HG03558 (cell line): ENCODE measurements around the gene GRIK5.
"Not testable (repeated sequence)": the region's sequence is repeated elsewhere in the genome, so short reads cannot be mapped to it uniquely, and the experiment has no call there.

Experiments used
- ATAC-seq: cut with Tn5 transposase; IDR thresholded peaks from one replicate; pipeline ENCODE4 v1.9.1; 2021; ENCODE audit warnings: moderate number of reproducible peaks; ENCODE audit not compliant: unreplicated experiment; ENCODE audit errors: extremely low read depth

GRIK5 gene, protein sequence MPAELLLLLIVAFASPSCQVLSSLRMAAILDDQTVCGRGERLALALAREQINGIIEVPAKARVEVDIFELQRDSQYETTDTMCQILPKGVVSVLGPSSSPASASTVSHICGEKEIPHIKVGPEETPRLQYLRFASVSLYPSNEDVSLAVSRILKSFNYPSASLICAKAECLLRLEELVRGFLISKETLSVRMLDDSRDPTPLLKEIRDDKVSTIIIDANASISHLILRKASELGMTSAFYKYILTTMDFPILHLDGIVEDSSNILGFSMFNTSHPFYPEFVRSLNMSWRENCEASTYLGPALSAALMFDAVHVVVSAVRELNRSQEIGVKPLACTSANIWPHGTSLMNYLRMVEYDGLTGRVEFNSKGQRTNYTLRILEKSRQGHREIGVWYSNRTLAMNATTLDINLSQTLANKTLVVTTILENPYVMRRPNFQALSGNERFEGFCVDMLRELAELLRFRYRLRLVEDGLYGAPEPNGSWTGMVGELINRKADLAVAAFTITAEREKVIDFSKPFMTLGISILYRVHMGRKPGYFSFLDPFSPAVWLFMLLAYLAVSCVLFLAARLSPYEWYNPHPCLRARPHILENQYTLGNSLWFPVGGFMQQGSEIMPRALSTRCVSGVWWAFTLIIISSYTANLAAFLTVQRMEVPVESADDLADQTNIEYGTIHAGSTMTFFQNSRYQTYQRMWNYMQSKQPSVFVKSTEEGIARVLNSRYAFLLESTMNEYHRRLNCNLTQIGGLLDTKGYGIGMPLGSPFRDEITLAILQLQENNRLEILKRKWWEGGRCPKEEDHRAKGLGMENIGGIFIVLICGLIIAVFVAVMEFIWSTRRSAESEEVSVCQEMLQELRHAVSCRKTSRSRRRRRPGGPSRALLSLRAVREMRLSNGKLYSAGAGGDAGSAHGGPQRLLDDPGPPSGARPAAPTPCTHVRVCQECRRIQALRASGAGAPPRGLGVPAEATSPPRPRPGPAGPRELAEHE

DNA sequence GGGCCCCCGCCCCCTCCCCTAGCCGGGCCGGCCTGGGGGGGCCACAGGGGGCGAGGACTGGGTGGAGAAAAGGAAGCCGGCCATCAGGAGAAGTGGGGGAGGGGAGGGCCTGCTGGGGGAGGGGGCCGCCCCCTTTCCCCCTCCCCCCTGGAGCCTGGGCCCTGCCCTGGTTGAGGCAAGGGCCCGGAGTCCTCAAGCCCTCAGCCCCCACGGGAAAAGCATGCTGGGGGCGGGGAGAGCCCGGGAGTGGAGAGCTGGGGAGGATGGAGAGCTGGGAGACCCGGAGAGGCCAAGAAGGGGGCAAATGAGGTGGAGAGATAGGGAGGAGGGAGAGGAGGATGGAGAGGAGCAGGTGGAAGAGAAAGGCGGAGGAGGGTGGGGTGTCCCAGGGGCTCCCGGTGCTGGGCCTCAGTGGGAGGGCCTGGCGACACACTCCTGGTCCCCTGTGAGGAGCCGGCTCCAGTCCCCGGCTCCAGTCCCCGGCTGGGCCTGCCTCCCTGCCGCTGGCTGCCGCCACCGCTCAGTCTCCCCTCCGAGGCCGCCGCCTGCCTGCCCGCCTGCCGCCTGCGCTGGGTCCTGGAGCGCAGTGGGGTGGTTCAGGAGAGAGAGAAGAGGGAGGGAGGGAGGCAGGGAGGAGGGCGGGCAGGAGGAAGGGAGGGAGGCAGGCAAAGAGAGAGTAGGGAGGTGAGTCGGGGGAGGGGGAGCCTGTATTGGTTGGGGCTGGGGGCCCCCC, at the start of gene GRIK5:
Gene GRIK5, minus strand, starts transcription at position 588 of the 733 bp plus-strand sequence. CDS start 4,436 bp downstream, outside the sequence.
- no peak for ATAC-seq

DNA sequence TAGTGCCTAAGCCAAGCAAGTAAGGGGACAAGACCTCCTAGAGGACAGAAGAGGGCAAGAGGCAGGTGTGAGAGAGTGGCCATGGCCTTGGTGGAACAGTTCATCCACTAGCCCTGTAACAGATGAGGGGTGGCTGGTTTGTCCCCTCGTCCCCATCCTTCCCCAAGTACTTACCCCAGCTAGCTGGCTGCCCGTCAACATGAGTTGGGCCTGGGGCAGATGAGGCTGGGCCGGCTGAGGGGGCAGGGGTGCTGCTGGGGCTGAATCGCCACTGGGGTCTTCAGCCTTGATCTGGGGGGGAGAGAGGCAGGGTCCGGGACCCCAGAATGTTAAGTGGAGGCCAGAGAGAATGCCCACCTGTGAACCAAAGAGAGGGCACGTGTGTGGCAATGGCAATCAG, 47.1 kb upstream of the GRIK5 start:
- no peak for ATAC-seq

DNA sequence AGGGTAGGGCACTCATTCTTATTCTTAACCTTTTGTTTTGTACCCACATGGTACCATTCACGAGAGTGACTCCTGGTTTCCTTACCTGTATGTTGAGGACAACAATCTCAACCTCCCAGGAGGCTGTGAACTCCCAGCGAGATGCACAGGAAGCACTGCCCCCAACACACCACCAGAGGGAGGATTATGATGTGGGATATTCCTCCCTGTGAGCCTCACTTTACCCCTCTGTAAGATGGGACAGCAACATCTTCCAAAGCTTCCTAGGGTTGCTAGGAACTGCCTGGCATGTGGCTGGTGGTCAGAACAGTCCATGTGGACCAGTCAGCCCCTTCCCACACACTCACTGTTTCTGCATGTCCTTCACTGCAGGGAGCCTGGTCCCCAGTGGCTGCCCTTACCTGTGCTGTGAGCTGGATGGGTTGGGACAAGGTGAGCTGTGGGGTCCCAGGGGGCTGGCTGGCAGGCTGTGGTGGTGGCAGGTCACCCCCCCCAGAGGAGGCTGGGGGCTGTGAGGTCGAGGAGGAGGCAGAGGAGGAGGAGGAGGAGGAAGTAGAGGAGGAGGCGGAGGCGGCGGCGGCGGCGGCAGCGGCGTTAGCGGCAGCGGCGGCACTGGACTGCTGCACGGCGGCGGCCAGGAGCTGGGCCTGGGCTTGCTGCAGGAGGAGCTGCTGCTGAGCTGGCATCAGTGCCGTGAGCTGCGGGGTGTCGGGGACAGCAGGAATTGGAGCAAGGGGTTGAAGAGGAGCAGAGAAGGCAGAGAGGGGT, 46.5 kb upstream of the GRIK5 start:
- ATAC-seq: no peak

- ATAC-seq: no peak
Observed at GRCh38 chr19:42115705-42116104, 45.7 kb upstream of the GRIK5 start.

- ATAC-seq: no peak
Observed at GRCh38 chr19:42115219-42115618, 45.2 kb upstream of the GRIK5 start.

DNA sequence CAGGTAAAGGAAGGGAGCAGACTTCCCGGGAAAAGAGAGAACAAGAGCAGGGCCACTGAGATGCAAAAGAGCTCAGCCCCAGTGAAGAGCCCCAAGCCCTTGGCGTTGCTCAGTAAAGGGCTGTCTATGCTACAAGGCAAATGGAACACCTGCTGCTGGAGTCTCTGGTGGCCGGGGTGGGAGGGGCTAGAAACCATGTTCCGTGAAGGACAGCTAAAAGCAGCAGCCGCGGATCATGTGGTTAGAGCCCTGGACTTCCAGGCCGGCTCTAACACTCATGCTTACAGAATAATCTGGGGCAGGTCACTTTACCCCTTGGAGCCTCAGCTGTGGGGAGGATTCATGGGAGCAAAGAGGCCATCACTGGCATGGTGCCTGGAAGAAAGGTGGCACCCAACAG, 44.4 kb upstream of the GRIK5 start:
- no peak for ATAC-seq

DNA sequence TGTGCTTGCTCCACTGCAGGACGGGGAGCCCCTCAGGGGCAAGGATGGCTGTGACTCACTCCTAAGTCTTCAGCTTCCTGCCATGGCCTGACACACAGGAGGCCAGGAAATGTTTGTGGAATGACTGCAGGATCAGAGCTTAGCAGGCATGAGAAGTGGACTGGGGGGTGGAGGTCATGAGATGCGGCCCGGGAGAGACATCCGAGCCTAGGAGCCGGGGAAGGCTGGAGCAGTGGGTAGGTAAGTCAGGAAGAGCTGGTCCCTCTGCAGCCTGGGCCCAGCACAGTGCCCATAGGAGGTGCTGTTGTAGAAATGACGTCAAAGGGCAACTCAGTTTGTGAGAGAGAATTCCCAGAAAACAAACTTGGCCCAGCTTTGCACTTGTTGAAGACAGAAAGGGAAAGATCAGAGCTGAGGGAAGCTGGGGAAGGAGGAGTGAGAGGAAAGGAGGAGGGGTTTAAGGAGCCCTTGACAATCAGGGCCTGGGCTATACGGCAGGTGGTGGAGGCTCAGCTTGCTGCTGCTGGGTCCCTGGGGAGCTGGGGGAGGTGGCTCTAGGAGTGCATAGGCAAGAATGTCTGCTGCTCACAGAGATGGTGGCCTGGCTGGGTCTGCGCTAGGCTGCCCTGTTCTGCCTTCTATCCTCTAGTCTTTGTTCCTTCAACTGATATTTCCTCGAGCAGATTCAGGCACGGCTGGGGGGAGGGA, 43.8 kb upstream of the GRIK5 start:
- no peak for ATAC-seq

DNA sequence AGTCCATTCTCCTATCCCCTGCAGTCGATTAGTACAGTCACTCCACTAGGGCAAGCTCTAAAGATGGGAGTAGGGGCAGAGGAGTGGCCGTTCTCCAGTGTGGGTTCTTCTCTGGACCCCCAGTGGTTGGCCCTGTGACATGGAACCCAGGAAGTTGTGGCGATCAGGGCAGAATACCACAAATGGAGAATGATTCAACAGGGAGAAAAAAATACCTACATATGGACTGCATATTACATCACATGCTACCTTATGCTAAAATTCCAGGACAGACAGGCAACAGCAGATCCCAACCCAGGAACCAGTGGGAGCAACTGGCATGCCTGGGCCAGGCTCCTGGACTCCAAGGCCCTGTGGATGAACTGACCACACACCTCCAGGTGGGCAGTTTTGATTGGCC, 41.8 kb upstream of the GRIK5 start:
- no peak for ATAC-seq

DNA sequence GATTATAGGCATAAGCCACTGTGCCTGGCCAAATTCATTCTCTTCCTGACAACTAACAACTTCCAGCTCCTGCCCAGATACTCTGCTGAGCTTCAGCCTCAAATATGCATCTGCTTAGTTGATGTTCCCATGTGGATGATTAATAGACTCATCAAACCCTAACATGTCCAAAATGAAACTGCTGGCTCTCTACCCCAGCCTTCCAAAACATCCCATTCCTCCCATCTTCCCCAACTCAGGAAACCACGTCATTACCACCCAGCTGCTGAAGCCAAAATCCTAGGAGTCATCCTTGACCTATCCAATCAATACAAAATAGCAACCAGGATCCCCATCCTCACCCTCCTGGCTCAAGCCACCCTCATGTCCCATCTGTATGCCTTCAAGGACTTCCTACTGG, 41.4 kb upstream of the GRIK5 start:
- no peak for ATAC-seq

DNA sequence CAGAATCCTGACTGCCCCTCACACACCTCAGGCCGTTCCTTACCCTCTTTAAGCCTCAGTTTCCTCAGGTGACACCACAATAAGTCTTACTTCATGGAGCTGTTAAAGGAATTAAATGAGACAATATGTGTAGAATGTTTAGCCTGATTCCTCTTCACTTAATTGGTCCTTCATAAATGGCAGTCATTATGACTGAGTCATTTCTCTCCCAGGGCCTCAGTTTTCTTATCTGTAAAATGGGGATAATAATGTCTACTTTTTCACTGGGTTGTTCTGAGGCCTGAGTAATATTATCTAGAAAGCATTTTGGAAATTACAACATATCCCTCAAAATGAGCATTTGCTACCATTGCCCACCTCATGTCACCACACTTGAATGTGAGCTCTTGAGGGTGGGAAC, 40.7 kb upstream of the GRIK5 start:
- ATAC-seq: no peak

- ATAC-seq: no peak
Observed at GRCh38 chr19:42109896-42110295, 39.9 kb upstream of the GRIK5 start.

- ATAC-seq: no peak
Observed at GRCh38 chr19:42108527-42109389, 38.8 kb upstream of the GRIK5 start.

DNA sequence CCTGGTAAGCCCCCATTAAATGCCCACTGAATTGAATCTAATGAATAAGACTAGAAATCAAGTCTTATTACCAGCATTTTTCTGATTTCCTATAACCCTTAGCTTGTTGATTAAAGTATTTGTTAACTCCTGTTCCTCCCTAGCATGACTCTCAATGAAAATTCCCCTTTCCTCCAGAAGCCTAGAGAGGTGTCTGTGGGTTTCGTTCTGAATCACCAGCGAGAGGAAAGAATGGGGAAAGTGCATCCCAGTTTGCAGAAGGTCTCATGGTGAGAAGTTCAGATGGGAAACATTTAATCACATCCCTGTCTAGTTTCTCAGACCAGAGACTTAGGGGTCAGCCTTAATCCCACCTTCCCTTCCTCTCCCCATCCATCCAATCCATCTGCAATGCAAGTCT, 35.4 kb upstream of the GRIK5 start:
- no peak for ATAC-seq

DNA sequence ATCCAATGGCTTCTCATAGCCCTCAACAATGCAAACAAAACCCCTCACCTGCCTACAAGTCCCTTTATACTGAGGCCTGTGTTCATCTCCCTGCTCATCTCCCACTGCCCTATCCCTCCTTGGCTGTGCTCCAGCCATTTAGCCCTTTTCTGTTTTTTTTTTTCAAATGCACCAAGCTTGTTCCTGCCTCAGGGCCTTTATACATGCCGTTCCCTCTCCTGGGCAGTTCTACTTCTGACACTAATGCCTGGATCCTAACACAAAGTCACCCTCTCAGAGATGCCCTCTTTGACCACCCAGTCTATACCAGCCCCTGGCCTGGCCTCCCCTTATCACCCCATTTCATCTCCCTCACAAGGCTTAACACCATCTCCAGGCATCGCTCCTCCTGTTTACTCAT, 32.9 kb upstream of the GRIK5 start:
- no peak for ATAC-seq

GRCh38 chr19:42100241-42100640, 30.2 kb upstream of the GRIK5 start:
- not testable (repeated sequence) for ATAC-seq

DNA sequence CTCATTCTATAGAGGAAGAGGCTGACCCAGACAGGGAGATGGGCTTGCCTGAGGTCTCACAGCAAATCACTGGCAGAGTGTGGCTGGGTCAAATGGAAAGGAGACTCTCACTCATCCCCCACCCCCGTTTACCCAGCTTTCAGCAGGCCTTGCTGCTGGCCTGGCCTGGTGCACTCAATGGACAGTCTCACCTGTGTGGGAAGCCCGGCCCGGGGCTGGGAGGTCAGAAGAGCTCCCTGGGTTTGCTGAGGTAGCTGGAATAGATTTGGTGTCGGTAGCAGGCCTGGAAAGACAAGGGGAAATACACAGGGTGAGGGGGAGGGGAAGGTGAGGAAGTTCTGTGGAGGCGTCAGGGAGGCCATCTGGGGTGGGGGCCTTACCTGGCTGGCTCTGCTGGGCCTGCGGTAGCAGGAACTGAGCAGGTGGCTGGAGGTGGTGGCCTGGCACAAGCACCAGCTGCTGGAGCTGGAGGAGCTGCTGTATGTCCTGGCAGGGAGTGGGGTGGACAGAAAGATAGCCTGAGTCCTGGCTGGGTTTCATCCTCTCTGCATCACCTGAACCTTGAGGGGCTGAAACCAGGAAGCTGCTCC, 29.4 kb upstream of the GRIK5 start:
- no peak for ATAC-seq

GRCh38 chr19:42098781-42099180, 28.8 kb upstream of the GRIK5 start:
- ATAC-seq: no peak

DNA sequence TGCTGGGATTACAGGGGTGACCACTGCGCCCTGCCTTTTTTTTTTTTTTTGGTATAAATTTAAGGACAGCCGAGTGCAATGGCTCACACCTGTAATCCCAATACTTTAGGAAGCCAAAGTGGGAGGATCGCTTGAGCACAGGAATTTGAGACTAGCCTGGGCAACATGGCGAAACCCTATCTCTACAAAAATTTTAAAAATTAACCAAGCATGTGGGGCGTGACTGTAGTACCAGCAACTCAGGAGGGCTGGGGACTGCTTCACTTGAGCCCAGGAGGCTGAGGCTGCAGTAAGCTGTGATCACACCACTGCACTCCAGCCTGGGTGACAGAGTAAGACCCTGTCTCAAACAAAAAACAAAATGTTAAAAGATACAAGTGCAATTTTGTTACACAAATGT, 27.5 kb upstream of the GRIK5 start:
- no peak for ATAC-seq
